Measurements from ENCODE around the gene NEXMIF.

GRCh38 chrX:74902806-74903205 lies 22.4 kb downstream of the NEXMIF start:
- TF ChIP-seq, protein P1, sequence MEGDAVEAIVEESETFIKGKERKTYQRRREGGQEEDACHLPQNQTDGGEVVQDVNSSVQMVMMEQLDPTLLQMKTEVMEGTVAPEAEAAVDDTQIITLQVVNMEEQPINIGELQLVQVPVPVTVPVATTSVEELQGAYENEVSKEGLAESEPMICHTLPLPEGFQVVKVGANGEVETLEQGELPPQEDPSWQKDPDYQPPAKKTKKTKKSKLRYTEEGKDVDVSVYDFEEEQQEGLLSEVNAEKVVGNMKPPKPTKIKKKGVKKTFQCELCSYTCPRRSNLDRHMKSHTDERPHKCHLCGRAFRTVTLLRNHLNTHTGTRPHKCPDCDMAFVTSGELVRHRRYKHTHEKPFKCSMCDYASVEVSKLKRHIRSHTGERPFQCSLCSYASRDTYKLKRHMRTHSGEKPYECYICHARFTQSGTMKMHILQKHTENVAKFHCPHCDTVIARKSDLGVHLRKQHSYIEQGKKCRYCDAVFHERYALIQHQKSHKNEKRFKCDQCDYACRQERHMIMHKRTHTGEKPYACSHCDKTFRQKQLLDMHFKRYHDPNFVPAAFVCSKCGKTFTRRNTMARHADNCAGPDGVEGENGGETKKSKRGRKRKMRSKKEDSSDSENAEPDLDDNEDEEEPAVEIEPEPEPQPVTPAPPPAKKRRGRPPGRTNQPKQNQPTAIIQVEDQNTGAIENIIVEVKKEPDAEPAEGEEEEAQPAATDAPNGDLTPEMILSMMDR (IDR thresholded peaks at IDR 0.05) = no peak
- TF ChIP-seq POLR2A (IDR thresholded peaks at IDR 0.05) (no peak), EP300 (IDR thresholded peaks at IDR 0.05) (no peak)
